Endothelial cell of umbilical vein (primary cell): Measurements from ENCODE around the gene GRPEL1. TPM values are rescaled to one million over a fixed set of nuclear protein-coding genes. Genes with fewer than 3 reads are reported as not detected.
A peak's percentile ranks its signal among the peaks of the same experiment; 100 is the strongest.

Source experiments
- BruUV-seq: library from RNA; stranded (reverse); fragments of 400-500 nt; replicated peaks from 2 replicates; lab custom pipeline; 2021; lab: Mats Ljungman, UMichigan
- CTCF ChIA-PET: fragments of 300-600, 350-600 bp; sonication (Branson Sonifier 250); formaldehyde crosslinking; loops from one replicate; lab custom pipeline; 2021; ENCODE audit warnings: antibody characterized with exemption, inconsistent platforms; lab: Charles Lee
- POLR2A ChIA-PET: fragments of 300-600, 350-600 bp; sonication (Branson Sonifier 250); formaldehyde crosslinking; loops from one replicate; lab custom pipeline; 2021; ENCODE audit warnings: antibody characterized with exemption, inconsistent platforms; lab: Charles Lee
- DNase-seq: peaks from one replicate; pipeline ENCODE4 v3.0.0-alpha.2; 2011; ENCODE audit warnings: low read depth, low spot score
- FAIRE-seq: peaks from 2 replicates; lab custom pipeline; 2011; peaks lifted over from hg19 to GRCh38; lab: Jason Lieb, UNC
- H2AFZ ChIP-seq: 2 replicates; pipeline ENCODE4 v1.6.0; 2012; ENCODE audit warnings: low read depth, low read length, control low read depth, inconsistent platforms
- H3K27ac ChIP-seq: 2 replicates; pipeline ENCODE4 v1.5.1; 2011; ENCODE audit warnings: low read depth, mild to moderate bottlenecking, control low read depth, low read length, moderate library complexity; ENCODE audit not compliant: insufficient read depth
- H3K27me3 ChIP-seq, 2 experiments: 2 replicates each; pipeline versions ENCODE4 v1.6.0 to v1.6.1; 2011; ENCODE audit warnings: low read length in 2 of 2, mixed read lengths in 1 of 2; ENCODE audit not compliant: control insufficient read depth in 2 of 2, insufficient read depth in 2 of 2
- H3K36me3 ChIP-seq, 2 experiments: 2 replicates in 1 of 2; 3 replicates in 1 of 2; pipeline ENCODE4 v1.5.1; 2011; ENCODE audit warnings: low read length in 2 of 2, mild to moderate bottlenecking in 1 of 2, moderate library complexity in 1 of 2; ENCODE audit not compliant: control insufficient read depth in 2 of 2, insufficient read depth in 2 of 2; ENCODE audit errors: extremely low read depth in 1 of 2
- H3K4me1 ChIP-seq: 3 replicates; pipeline ENCODE4 v1.5.1; 2011; ENCODE audit warnings: mild to moderate bottlenecking, low read length; ENCODE audit not compliant: control insufficient read depth, insufficient read depth; ENCODE audit errors: extremely low read depth
- H3K4me2 ChIP-seq: 2 replicates; pipeline ENCODE4 v1.6.1; 2011; ENCODE audit warnings: low read length, control low read depth, mixed read lengths; ENCODE audit not compliant: insufficient read depth
- H3K4me3 ChIP-seq, 3 experiments: fragments of 200-600 bp in 1 of 3; sonication (generic), shearing (Covaris generic) in 1 of 3; replicated peaks in 1 of 3; 2 replicates each; pipeline ENCODE4 v1.5.1; 2011 to 2016; ENCODE audit warnings: control low read depth in 3 of 3, low read length in 3 of 3, mild to moderate bottlenecking in 2 of 3, inconsistent platforms in 1 of 3, low read depth in 1 of 3, moderate library complexity in 1 of 3; ENCODE audit not compliant: insufficient read depth in 1 of 3
- H3K79me2 ChIP-seq: 2 replicates; pipeline ENCODE4 v1.6.0; 2012; ENCODE audit warnings: low read length, inconsistent platforms; ENCODE audit not compliant: control insufficient read depth, insufficient read depth
- H3K9ac ChIP-seq: replicated peaks from 2 replicates; pipeline ENCODE3; 2011; ENCODE audit warnings: low read length, control low read depth; ENCODE audit not compliant: insufficient read depth; ENCODE audit errors: extremely low read depth
- H3K9me1 ChIP-seq: replicated peaks from 3 replicates; pipeline ENCODE4 v1.6.0; 2011; ENCODE audit warnings: mild to moderate bottlenecking, low read length; ENCODE audit not compliant: control insufficient read depth, insufficient read depth; ENCODE audit errors: extremely low read depth
- H3K9me3 ChIP-seq: replicated peaks from 2 replicates; pipeline ENCODE4 v1.5.1; 2012; ENCODE audit warnings: low read length, inconsistent platforms; ENCODE audit not compliant: control insufficient read depth, insufficient read depth
- H4K20me1 ChIP-seq: replicated peaks from 2 replicates; pipeline ENCODE3; 2011; ENCODE audit warnings: mild to moderate bottlenecking, low read length; ENCODE audit not compliant: control insufficient read depth, insufficient read depth; ENCODE audit errors: extremely low read depth
- EZH2 ChIP-seq: IDR thresholded peaks from 2 replicates; pipeline ENCODE4 v1.6.1; 2012; ENCODE audit warnings: borderline replicate concordance, low read depth, mild to moderate bottlenecking, moderate library complexity, low read length, inconsistent platforms; ENCODE audit not compliant: severe bottlenecking
- FOS ChIP-seq: IDR thresholded peaks from 2 replicates; pipeline ENCODE4 v1.6.1; 2011; ENCODE audit warnings: mild to moderate bottlenecking, low read length, moderate library complexity, borderline replicate concordance; ENCODE audit not compliant: insufficient read depth
- GATA2 ChIP-seq: IDR thresholded peaks from 2 replicates; pipeline ENCODE4 v1.7.0; 2011; ENCODE audit warnings: low read depth, mild to moderate bottlenecking, moderate library complexity, mixed read lengths, low read length; ENCODE audit not compliant: insufficient read length, insufficient read depth
- JUN ChIP-seq: IDR thresholded peaks from 2 replicates; pipeline ENCODE4 v1.6.1; 2011; ENCODE audit warnings: borderline replicate concordance, low read depth; ENCODE audit not compliant: insufficient read length, insufficient read depth
- MYC ChIP-seq: IDR thresholded peaks from one replicate; pipeline ENCODE4 v1.6.1; 2011; ENCODE audit warnings: mild to moderate bottlenecking, low read depth, low read length
- POLR2A ChIP-seq: IDR thresholded peaks from 2 replicates; pipeline ENCODE4 v1.6.1; 2012; ENCODE audit warnings: low read depth, mild to moderate bottlenecking, control low read depth, low read length
- POLR2AphosphoS5 ChIP-seq: IDR thresholded peaks from 2 replicates; pipeline ENCODE4 v1.6.1; 2012; ENCODE audit warnings: low read depth, mild to moderate bottlenecking, control low read depth, low read length, moderate library complexity; ENCODE audit not compliant: insufficient read depth
- dilution Hi-C: fragments of 300-500 bp; cut with MboI; formaldehyde crosslinking; loops from one replicate; pipeline ENCODE4 v1.15.0; 2019; ENCODE audit warnings: low sequenced_read_pairs; ENCODE audit not compliant: extremely low pct_ligation_motif_present
- intact Hi-C: fragments of 100-400 bp; cut with micrococcal nuclease; formaldehyde crosslinking; loops from one replicate; pipeline ENCODE4 v1.10.0; 2022
- polyA plus RNA-seq, 4 experiments: library from polyadenylated mRNA; depleted of rRNA in 3 of 4; stranded (reverse) in 3 of 4; unstranded in 1 of 4; fragments of >200 nt; gene quantifications; 2 replicates each; pipeline versions ENCODE4 v1.2.1 to v1.2.3, GENCODE V29; 2011 to 2012; ENCODE audit warnings: missing spikeins in 1 of 4
- total RNA-seq: library from RNA; stranded (reverse); gene quantifications from 2 replicates; pipeline ENCODE4 v1.2.3, GENCODE V29; 2021
- TF ChIP-seq, protein P1 (sequence below): IDR thresholded peaks from 2 replicates; pipeline ENCODE4 v1.6.1; 2011; ENCODE audit not compliant: insufficient read depth, insufficient read length
- TF ChIP-seq, protein P2 (sequence below), 2 donors: IDR thresholded peaks; 1 replicate in 1 of 2; 2 replicates in 1 of 2; pipeline ENCODE4 v1.5.1; 2011; ENCODE audit warnings: low read length in 2 of 2, mild to moderate bottlenecking in 2 of 2, moderate library complexity in 2 of 2, control low read depth in 1 of 2, inconsistent platforms in 1 of 2, low read depth in 1 of 2; ENCODE audit not compliant: insufficient read depth in 1 of 2; ENCODE audit errors: extremely low read depth in 1 of 2

The GRPEL1 gene
- total and polyA plus RNA-seq, 2 donors (not counting 3 experiments of a cell fraction or from before 2014, with no cell fraction given), result 17.3 to 42.6 TPM

DNA sequence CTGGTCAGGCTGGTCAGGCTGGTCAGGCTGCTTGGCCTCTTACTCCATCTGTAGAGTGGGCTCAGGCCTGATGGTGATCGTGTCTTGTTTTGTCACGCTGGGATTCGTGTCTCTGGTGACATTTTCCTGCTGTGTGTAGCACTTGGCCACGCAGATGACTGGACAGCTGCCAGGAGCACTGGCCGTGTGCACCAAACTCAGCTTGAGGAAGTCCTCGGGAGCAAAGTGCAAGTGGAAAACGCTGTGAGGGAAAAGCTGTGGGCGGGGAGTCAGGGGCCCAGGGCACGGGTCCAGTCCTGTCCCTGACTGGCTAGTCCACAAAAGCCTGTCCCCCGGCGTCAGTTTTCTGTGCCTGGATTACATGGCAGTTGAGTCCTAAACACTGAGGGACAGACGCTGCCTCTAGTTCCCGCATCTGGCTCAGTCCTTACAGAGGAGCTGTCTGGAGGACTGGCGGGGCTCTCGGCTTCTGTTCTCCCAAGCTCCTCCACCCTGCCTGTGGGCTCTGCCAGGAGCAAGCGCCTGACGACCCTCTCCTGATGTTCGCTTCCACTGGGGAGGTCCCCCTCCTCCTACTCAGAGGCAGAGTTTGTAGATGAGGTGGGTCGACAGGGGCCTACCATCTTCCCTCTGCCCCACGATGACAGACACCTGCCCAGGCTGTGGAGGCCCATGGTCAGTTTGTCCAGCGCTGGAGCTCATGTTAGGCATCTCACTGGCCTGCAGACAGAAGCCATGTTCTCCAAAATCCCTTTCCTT is 35.9 kb upstream of the GRPEL1 start:
- Histone ChIP-seq H3K4me1 (peaks cover 8% of the 10 kb centered on the region), H3K36me3 (no peaks in the 10 kb centered on the region), H3K9me3 (no peaks in the 10 kb centered on the region), H3K9me1 (no peaks in the 10 kb centered on the region), H4K20me1 (no peaks in the 10 kb centered on the region), H3K4me2 (peak overlapping the region; percentile 77), H3K27ac (no peak overlapping the region), H3K4me3 (peak overlapping the region in 1 of 3 experiments; percentile 48), H2AFZ (peak overlapping the region; percentile 97), H3K27me3 (no peaks in the 10 kb centered on the region), H3K9ac (no peak overlapping the region), H3K79me2 (no peaks in the 10 kb centered on the region)
- ChIA-PET POLR2A (no interaction called here), CTCF (interaction anchor here (1.2 to 2.1 kb wide), 4 partner anchors 20 to 231 kb away, joined by 3 to 8 read pairs (median 4); partner anchors contain the start of gene TADA2B)
- intact Hi-C loops, result loop anchor here (5.0 kb wide), 1 partner anchor 54 kb away; no protein-coding TSS in a partner anchor
- dilution Hi-C loops, result no loop called here
- DNase-seq (peak; percentile 52), FAIRE-seq (peak; percentile 47)
- TF ChIP-seq POLR2AphosphoS5 (no peak), FOS (no peak), MYC (no peak), EZH2 (no peak), JUN (no peak), POLR2A (no peak), GATA2 (no peak)
- TF ChIP-seq, protein P1, sequence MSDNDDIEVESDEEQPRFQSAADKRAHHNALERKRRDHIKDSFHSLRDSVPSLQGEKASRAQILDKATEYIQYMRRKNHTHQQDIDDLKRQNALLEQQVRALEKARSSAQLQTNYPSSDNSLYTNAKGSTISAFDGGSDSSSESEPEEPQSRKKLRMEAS, result no peak
- TF ChIP-seq, protein P2, sequence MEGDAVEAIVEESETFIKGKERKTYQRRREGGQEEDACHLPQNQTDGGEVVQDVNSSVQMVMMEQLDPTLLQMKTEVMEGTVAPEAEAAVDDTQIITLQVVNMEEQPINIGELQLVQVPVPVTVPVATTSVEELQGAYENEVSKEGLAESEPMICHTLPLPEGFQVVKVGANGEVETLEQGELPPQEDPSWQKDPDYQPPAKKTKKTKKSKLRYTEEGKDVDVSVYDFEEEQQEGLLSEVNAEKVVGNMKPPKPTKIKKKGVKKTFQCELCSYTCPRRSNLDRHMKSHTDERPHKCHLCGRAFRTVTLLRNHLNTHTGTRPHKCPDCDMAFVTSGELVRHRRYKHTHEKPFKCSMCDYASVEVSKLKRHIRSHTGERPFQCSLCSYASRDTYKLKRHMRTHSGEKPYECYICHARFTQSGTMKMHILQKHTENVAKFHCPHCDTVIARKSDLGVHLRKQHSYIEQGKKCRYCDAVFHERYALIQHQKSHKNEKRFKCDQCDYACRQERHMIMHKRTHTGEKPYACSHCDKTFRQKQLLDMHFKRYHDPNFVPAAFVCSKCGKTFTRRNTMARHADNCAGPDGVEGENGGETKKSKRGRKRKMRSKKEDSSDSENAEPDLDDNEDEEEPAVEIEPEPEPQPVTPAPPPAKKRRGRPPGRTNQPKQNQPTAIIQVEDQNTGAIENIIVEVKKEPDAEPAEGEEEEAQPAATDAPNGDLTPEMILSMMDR (IDR thresholded peaks at IDR 0.05; ENCODE audit: extremely low read depth in 1 of 2, insufficient read depth in 1 of 2, low read depth in 1 of 2, low read length in 2 of 2), result no peak
- no TSS peak for BruUV-seq
